WTC11 (cell line): ENCODE results near the gene LRRK2. TPM values are rescaled to one million over a fixed set of nuclear protein-coding genes. Genes with fewer than 3 reads are reported as not detected.

ENCODE experiments used
- ATAC-seq: fragments of 200-7000 bp; cut with Tn5 transposase; 2 replicates; pipeline ENCODE4 v1.10.0; 2021; ENCODE audit warnings: mild to moderate bottlenecking, moderate library complexity
- CTCF ChIA-PET: fragments of 300-600 bp; sonication (Branson Sonifier 250); formaldehyde crosslinking; loops from one replicate; lab custom pipeline; 2021; ENCODE audit warnings: antibody characterized with exemption; lab: Charles Lee
- POLR2A ChIA-PET: fragments of 350-600 bp; sonication (Branson Sonifier 250); formaldehyde crosslinking; loops from one replicate; lab custom pipeline; 2021; ENCODE audit warnings: antibody characterized with exemption; lab: Charles Lee
- DNase-seq: peaks from one replicate; pipeline ENCODE4 v3.0.0; 2021; ENCODE audit warnings: low spot score
- H3K27ac Mint-ChIP-seq: 2 replicates; pipeline ENCODE4 v1.8.0; 2021; ENCODE audit warnings: mixed read lengths
- H3K27me3 Mint-ChIP-seq: 2 replicates; pipeline ENCODE4 v1.8.0; 2021; ENCODE audit warnings: low read depth, mild to moderate bottlenecking, moderate library complexity, mixed read lengths
- H3K36me3 Mint-ChIP-seq: 2 replicates; pipeline ENCODE4 v1.8.0; 2021; ENCODE audit warnings: mixed read lengths
- H3K4me1 Mint-ChIP-seq: 2 replicates; pipeline ENCODE4 v1.8.0; 2022; ENCODE audit warnings: mixed read lengths
- H3K4me3 Mint-ChIP-seq: 2 replicates; pipeline ENCODE4 v1.8.0; 2021; ENCODE audit warnings: mild to moderate bottlenecking, moderate library complexity, mixed read lengths
- H3K9me3 Mint-ChIP-seq: 2 replicates; pipeline ENCODE4 v1.8.0; 2021; ENCODE audit warnings: mixed read lengths
- ATF1 ChIP-seq: sonication (generic); formaldehyde crosslinking; IDR thresholded peaks from 2 replicates; pipeline ENCODE4 v1.8.1; 2023; ENCODE audit warnings: mild to moderate bottlenecking, moderate library complexity, missing genetic modification reagents
- ATF2 ChIP-seq: sonication (generic); formaldehyde crosslinking; IDR thresholded peaks from 2 replicates; pipeline ENCODE4 v1.8.1; 2022; ENCODE audit warnings: low read depth, missing genetic modification reagents, borderline replicate concordance
- ATF3 ChIP-seq: sonication (generic); formaldehyde crosslinking; conservative IDR thresholded peaks from 2 replicates; pipeline ENCODE4 v1.8.1; 2022; ENCODE audit warnings: mild to moderate bottlenecking, missing genetic modification reagents
- CBFB ChIP-seq: sonication (generic); formaldehyde crosslinking; IDR thresholded peaks from 2 replicates; pipeline ENCODE4 v1.8.1; 2022; ENCODE audit warnings: mild to moderate bottlenecking, low read depth, missing genetic modification reagents
- ESRRA ChIP-seq: sonication (generic); formaldehyde crosslinking; IDR thresholded peaks from 2 replicates; pipeline ENCODE4 v1.8.1; 2022; ENCODE audit warnings: mild to moderate bottlenecking, missing genetic modification reagents, borderline replicate concordance
- FOXK1 ChIP-seq: sonication (generic); formaldehyde crosslinking; IDR thresholded peaks from 2 replicates; pipeline ENCODE4 v1.8.0; 2022; ENCODE audit warnings: mild to moderate bottlenecking, moderate library complexity, missing genetic modification reagents
- GRHL2 ChIP-seq: fragments of 250-450 bp; sonication (Bioruptor Pico); IDR thresholded peaks from 2 replicates; pipeline ENCODE4 v1.8.0; 2022; ENCODE audit warnings: mild to moderate bottlenecking, moderate library complexity; ENCODE audit not compliant: insufficient replicate concordance, severe bottlenecking
- GTF2I ChIP-seq: fragments of 250-450 bp; sonication (Bioruptor Pico); conservative IDR thresholded peaks from 2 replicates; pipeline ENCODE4 v1.4.0; 2021; ENCODE audit warnings: mild to moderate bottlenecking
- HMGXB4 ChIP-seq: sonication (generic); formaldehyde crosslinking; IDR thresholded peaks from 2 replicates; pipeline ENCODE4 v1.8.1; 2023; ENCODE audit warnings: mild to moderate bottlenecking, moderate library complexity, missing genetic modification reagents
- MLX ChIP-seq: sonication (generic); formaldehyde crosslinking; IDR thresholded peaks from 2 replicates; pipeline ENCODE4 v1.8.1; 2023; ENCODE audit warnings: mild to moderate bottlenecking, missing genetic modification reagents, moderate library complexity
- MXD4 ChIP-seq: fragments of 250-450 bp; sonication (Bioruptor Pico); IDR thresholded peaks from 2 replicates; pipeline ENCODE4 v1.8.0; 2021; ENCODE audit warnings: mild to moderate bottlenecking, moderate library complexity, borderline replicate concordance
- NFYB ChIP-seq: sonication (generic); formaldehyde crosslinking; conservative IDR thresholded peaks from 2 replicates; pipeline ENCODE4 v1.8.0; 2022; ENCODE audit warnings: low read depth, missing genetic modification reagents
- SOX15 ChIP-seq: fragments of 250-450 bp; sonication (Bioruptor Pico); IDR thresholded peaks from 2 replicates; pipeline ENCODE4 v1.9.0; 2021; ENCODE audit warnings: mild to moderate bottlenecking
- SP1 ChIP-seq: sonication (generic); formaldehyde crosslinking; conservative IDR thresholded peaks from 2 replicates; pipeline ENCODE4 v1.8.1; 2022; ENCODE audit warnings: missing genetic modification reagents
- TP53 ChIP-seq: sonication (generic); formaldehyde crosslinking; IDR thresholded peaks from 2 replicates; pipeline ENCODE4 v1.8.1; 2023; ENCODE audit warnings: mild to moderate bottlenecking, missing genetic modification reagents
- ZNF121 ChIP-seq: sonication (generic); formaldehyde crosslinking; IDR thresholded peaks from 2 replicates; pipeline ENCODE4 v1.8.0; 2023; ENCODE audit warnings: missing genetic modification reagents
- ZNF232 ChIP-seq: sonication (generic); formaldehyde crosslinking; IDR thresholded peaks from 2 replicates; pipeline ENCODE4 v1.8.0; 2022; ENCODE audit warnings: mild to moderate bottlenecking, missing genetic modification reagents
- ZNF281 ChIP-seq: sonication (generic); formaldehyde crosslinking; IDR thresholded peaks from 2 replicates; pipeline ENCODE4 v1.8.0; 2023; ENCODE audit warnings: mild to moderate bottlenecking, missing genetic modification reagents
- ZNF317 ChIP-seq: sonication (generic); formaldehyde crosslinking; IDR thresholded peaks from 2 replicates; pipeline ENCODE4 v1.8.1; 2023; ENCODE audit warnings: low read depth, mild to moderate bottlenecking, moderate library complexity, missing genetic modification reagents, borderline replicate concordance
- ZNF425 ChIP-seq: fragments of 250-450 bp; sonication (Bioruptor Pico); conservative IDR thresholded peaks from 2 replicates; pipeline ENCODE4 v1.9.0; 2021; ENCODE audit warnings: mild to moderate bottlenecking
- total RNA-seq: library from RNA; stranded (reverse); gene quantifications from 3 replicates; pipeline ENCODE4 v1.2.3, GENCODE V29; 2021

Gene LRRK2
- total RNA-seq, 1 experiment from 2014 or later = 0.46 TPM

GRCh38 chr12:40207551-40207950, 17.2 kb upstream of the LRRK2 start (continued):
- no peak for TF ChIP-seq ZNF232 (CRISPR knock-in tag)

GRCh38 chr12:40208707-40209446, 15.9 kb upstream of the LRRK2 start:
- Mint-ChIP-seq H3K27ac (no peak overlapping the region), H3K27me3 (no peaks in the 10 kb centered on the region; the same call in 1 of the 2 replicates), H3K9me3 (peaks cover 28% of the 10 kb centered on the region), H3K4me3 (no peak overlapping the region), H3K36me3 (peaks cover 19% of the 10 kb centered on the region), H3K4me1 (peaks cover 5% of the 10 kb centered on the region)
- ChIA-PET POLR2A (no interaction called here), CTCF (no interaction called here)
- no peak for DNase-seq
- TF ChIP-seq ATF2 (CRISPR knock-in tag) = no peak
- TF ChIP-seq ATF1 (CRISPR knock-in tag) = no peak
- TF ChIP-seq CBFB (CRISPR knock-in tag) = no peak
- no peak for TF ChIP-seq MLX (CRISPR knock-in tag)
- no peak for TF ChIP-seq ATF3 (CRISPR knock-in tag)
- no peak for TF ChIP-seq MXD4 (CRISPR knock-in tag)
- no peak for TF ChIP-seq FOXK1
- TF ChIP-seq GRHL2 (CRISPR knock-in tag) = no peak
- no peak for TF ChIP-seq GTF2I (CRISPR knock-in tag)
- TF ChIP-seq SP1 (CRISPR knock-in tag) = no peak
- no peak for TF ChIP-seq NFYB
- no peak for TF ChIP-seq HMGXB4 (CRISPR knock-in tag)
- TF ChIP-seq ESRRA (CRISPR knock-in tag) = no peak
- TF ChIP-seq ZNF281 = no peak
- no peak for TF ChIP-seq TP53
- TF ChIP-seq ZNF121 (CRISPR knock-in tag) = no peak
- TF ChIP-seq SOX15 (CRISPR knock-in tag) = no peak
- no peak for TF ChIP-seq ZNF425
- no peak for TF ChIP-seq ZNF317 (CRISPR knock-in tag)
- TF ChIP-seq, all 79 proteins: peak for 0
- ATAC-seq = no peak
